Fibroblast of pulmonary artery (primary cell): Measurements from ENCODE around the gene ANKIB1.

Source experiments
- DNase-seq: peaks from one replicate; pipeline ENCODE4 v3.0.0-alpha.2; 2010; ENCODE audit warnings: low read depth
- H3K4me3 ChIP-seq: replicated peaks from 2 replicates; pipeline ENCODE4 v1.5.1; 2011; ENCODE audit warnings: low read depth, mild to moderate bottlenecking, control low read depth, low read length, moderate library complexity
- CTCF ChIP-seq: IDR thresholded peaks from 2 replicates; pipeline ENCODE4 v1.5.1; 2011; ENCODE audit warnings: mild to moderate bottlenecking, control low read depth, low read length, inconsistent platforms; ENCODE audit errors: missing control alignments

The ANKIB1 gene

GRCh38 chr7:92296880-92297445 lies 51.2 kb downstream of the ANKIB1 start:
- no peak for TF ChIP-seq CTCF

GRCh38 chr7:92297736-92298135 lies 52.0 kb downstream of the ANKIB1 start:
- no peak for DNase-seq
- TF ChIP-seq CTCF: no peak
- no peak overlapping the region for H3K4me3 ChIP-seq

More at GRCh38 chr7:92296880-92297445, 51.2 kb downstream of the ANKIB1 start:
- no peak overlapping the region for H3K4me3 ChIP-seq
- DNase-seq: no peak

- no peak for DNase-seq
- no peak for TF ChIP-seq CTCF
- no peak overlapping the region for H3K4me3 ChIP-seq
Observed at GRCh38 chr7:92303761-92304160, 58.0 kb downstream of the ANKIB1 start.

GRCh38 chr7:92304406-92304893 lies 58.7 kb downstream of the ANKIB1 start:
- no peak overlapping the region for H3K4me3 ChIP-seq
- no peak for DNase-seq
- TF ChIP-seq CTCF: no peak

- no peak for TF ChIP-seq CTCF
- DNase-seq: no peak
- no peak overlapping the region for H3K4me3 ChIP-seq
Observed at GRCh38 chr7:92306153-92306552, 60.4 kb downstream of the ANKIB1 start.

GRCh38 chr7:92313055-92313454 lies 67.3 kb downstream of the ANKIB1 start:
- no peak overlapping the region for H3K4me3 ChIP-seq
- TF ChIP-seq CTCF: no peak
- no peak for DNase-seq

- no peak for DNase-seq
- no peak overlapping the region for H3K4me3 ChIP-seq
- no peak for TF ChIP-seq CTCF
Observed at GRCh38 chr7:92319243-92319642, 73.5 kb downstream of the ANKIB1 start.
